ENCODE data around the gene VTI1A.

DNA sequence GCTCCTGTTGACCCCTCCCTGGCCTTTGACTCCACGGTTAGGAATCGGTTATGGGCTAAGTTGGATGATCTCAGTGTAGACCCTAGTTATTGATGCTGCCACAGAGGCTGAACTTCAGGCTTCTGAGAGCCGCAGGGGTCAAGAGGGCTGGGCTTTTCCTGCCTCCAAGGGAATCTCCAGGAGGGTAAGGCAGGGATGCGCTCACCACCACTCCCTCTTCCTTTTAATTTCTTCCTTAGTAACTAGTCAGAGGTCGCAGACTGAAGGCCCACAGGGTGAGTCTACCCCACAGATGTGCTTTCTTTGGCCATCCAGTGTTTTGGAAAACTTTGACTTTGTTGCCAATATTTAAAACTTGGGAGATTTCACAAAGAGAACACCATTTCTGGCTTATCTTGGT lies 352.0 kb downstream of the VTI1A start:
- no peak for TF ChIP-seq POLR2A (IDR thresholded peaks at IDR 0.05; ENCODE audit: extremely low read depth, insufficient read length)
- TF ChIP-seq, protein P1, sequence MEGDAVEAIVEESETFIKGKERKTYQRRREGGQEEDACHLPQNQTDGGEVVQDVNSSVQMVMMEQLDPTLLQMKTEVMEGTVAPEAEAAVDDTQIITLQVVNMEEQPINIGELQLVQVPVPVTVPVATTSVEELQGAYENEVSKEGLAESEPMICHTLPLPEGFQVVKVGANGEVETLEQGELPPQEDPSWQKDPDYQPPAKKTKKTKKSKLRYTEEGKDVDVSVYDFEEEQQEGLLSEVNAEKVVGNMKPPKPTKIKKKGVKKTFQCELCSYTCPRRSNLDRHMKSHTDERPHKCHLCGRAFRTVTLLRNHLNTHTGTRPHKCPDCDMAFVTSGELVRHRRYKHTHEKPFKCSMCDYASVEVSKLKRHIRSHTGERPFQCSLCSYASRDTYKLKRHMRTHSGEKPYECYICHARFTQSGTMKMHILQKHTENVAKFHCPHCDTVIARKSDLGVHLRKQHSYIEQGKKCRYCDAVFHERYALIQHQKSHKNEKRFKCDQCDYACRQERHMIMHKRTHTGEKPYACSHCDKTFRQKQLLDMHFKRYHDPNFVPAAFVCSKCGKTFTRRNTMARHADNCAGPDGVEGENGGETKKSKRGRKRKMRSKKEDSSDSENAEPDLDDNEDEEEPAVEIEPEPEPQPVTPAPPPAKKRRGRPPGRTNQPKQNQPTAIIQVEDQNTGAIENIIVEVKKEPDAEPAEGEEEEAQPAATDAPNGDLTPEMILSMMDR (IDR thresholded peaks at IDR 0.05; ENCODE audit: low read depth, low read length), result no peak
- TF ChIP-seq, protein P2, sequence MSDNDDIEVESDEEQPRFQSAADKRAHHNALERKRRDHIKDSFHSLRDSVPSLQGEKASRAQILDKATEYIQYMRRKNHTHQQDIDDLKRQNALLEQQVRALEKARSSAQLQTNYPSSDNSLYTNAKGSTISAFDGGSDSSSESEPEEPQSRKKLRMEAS (IDR thresholded peaks at IDR 0.05; ENCODE audit: low read depth, low read length), result no peak

All from NB4 (cell line).